VCaP (cell line): ENCODE data around the gene YPEL2.

Source experiments
- H3K27ac ChIP-seq: fragments of 450-650 bp; 2 replicates; pipeline ENCODE4 v1.5.1; 2017
- TF ChIP-seq, protein P1 (sequence below): fragments of 450-650 bp; conservative IDR thresholded peaks from 2 replicates; pipeline ENCODE4 v1.5.1; 2017; ENCODE audit warnings: mild to moderate bottlenecking, moderate library complexity

YPEL2 gene, protein sequence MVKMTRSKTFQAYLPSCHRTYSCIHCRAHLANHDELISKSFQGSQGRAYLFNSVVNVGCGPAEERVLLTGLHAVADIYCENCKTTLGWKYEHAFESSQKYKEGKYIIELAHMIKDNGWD

DNA sequence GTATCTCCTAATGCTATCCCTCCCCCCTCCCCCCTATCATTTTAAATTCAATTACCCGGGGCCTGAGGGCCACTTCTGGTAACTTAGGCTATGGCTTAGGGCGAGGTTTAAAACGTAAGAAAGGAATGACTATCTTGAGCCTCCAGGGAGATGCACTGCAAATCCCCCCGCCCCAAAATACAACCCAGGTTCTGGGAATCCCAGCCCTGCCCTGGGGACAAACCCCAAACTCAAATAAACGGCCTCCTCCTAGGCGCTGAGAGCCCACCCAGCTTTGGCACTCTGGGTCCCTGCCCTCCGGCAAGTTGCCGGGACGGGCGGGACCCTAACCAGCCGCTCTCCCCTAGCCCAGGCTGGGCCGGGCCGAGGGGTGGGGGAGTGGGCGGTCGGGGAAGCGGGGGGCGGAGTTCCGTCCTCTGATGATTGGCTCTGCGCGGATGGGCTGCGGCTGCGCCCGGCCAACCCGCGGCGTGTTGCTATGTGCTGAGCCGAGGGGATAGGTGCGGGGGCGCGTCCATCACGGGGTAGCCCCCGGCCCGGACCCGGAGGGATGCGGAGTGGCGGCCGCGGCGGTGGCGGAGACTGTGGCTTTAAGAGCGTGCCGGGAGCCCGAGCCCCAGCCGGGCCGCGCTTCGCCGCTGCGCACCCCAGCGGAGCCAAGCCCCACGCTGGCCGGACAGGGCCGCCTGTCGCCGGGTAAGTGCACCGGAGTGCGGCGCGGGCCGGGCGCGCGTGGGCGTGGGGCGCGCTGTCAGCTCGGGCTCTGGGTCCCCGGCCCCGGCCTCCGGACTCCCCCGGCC lies at the start of gene YPEL2:
Gene YPEL2, plus strand, starts transcription at position 527 of the 800 bp plus-strand sequence. CDS start 21,755 bp downstream, outside the sequence.
- peak within 1 kb of the TSS; percentile 90 for H3K27ac ChIP-seq
- TF ChIP-seq, protein P1, sequence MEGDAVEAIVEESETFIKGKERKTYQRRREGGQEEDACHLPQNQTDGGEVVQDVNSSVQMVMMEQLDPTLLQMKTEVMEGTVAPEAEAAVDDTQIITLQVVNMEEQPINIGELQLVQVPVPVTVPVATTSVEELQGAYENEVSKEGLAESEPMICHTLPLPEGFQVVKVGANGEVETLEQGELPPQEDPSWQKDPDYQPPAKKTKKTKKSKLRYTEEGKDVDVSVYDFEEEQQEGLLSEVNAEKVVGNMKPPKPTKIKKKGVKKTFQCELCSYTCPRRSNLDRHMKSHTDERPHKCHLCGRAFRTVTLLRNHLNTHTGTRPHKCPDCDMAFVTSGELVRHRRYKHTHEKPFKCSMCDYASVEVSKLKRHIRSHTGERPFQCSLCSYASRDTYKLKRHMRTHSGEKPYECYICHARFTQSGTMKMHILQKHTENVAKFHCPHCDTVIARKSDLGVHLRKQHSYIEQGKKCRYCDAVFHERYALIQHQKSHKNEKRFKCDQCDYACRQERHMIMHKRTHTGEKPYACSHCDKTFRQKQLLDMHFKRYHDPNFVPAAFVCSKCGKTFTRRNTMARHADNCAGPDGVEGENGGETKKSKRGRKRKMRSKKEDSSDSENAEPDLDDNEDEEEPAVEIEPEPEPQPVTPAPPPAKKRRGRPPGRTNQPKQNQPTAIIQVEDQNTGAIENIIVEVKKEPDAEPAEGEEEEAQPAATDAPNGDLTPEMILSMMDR, result no peak

DNA sequence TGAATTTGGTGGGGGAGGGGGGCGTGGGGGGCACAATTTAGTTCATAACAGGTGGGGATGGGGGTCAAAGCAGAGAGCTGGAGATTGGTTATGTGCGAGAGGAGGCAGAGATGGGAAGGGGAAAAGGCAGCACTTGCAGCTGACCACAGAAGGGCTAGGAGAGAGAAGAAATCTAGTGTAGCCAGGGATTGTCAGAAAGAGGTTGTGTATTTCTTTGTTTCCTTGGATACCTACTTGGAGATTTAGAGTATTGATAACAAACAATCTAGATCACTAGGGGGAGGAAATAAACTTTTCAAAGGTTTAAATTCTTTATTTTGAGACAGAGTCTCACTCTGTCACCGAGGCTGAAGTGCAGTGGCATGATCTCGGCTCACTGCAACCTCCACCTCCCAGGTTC lies 47.1 kb upstream of the YPEL2 start:
- no peak overlapping the region for H3K27ac ChIP-seq
- TF ChIP-seq, protein P1, result no peak

DNA sequence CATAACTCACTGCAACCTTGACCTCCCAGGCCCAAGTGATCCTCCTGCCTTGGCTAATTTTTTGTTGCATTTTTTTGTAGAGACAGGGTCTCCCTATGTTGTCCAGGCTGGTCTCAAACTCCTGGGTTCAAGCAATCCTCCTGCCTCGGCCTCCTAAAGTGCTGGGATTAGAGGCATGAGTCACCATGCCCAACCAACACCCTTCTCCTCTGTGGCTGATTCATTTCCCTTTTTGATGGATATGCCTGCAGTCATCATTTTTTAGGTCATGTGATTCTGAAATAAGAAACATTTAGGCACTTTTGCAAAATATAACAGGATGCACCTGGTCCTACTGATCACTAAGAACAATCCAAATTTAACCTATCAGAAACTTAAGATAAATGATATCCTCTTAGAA lies 44.0 kb upstream of the YPEL2 start:
- H3K27ac ChIP-seq, result peak overlapping the region; percentile 93
- TF ChIP-seq, protein P1, result no peak

DNA sequence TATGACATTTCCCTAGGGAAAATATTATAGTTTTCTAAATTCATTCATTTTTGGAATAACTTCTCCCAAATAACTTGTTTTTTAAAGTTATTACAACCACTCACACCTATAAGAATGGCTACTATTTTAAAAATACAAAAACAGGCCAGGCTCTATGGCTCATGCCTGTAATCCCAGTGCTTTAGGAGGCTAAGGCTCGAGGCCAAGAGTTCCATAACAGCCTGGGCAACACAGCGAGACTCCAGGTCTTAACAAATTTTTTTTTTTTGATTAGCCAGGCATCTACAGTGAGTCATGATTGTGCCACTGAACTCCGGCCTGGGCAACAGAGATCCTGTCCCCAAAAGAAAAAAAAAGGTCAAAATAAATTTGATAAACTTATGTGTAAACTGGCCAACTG lies 43.6 kb upstream of the YPEL2 start:
- peak overlapping the region; percentile 93 for H3K27ac ChIP-seq
- TF ChIP-seq, protein P1, result no peak

DNA sequence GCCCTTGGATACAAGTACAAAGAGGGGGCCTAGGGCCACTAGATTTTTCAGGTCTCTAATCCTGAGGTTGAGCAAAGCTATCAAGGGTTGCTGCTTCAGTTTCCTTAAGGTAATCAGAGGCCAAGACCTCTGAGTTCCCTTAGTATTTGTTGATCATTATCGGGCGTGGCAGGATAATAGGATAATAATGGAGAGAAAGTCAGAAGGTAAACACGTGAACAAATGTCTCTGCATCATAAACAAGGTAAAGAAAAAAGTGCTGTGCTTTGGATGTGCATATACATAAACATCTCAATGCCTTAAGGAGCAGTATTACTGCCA lies 41.5 kb upstream of the YPEL2 start:
- H3K27ac ChIP-seq, result peak overlapping the region; percentile 93
- TF ChIP-seq, protein P1, result no peak

DNA sequence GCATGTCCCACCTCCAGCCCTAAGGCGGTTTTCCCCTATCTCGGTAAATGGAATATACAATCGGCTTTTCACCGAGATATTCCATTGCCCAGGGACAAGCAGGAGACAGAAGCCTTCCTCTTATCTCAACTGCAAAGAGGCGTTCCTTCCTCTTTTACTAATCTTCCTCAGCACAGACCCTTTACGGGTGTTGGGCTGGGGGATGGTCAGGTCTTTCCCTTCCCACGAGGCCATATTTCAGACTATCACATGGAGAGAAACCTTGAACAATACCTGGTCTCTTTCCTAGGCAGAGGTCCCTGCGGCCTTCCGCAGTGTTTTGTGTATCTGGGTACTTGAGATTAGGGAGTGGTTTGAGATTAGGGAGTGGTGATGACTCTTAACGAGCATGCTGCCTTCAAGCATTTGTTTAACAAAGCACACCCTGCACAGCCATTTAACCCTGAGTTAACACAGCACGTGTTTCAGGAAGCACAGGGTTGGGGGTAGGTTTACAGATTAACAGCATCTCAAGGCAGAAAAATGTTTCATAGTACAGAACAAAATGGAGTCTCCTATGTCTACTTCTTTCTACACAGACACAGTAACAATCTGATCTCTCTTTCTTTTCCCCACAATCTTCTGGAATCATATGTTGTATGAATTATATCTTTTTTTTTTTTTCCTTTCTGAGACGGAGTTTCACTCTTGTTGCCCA lies 41.0 kb upstream of the YPEL2 start:
- H3K27ac ChIP-seq, result peak overlapping the region; percentile 93

DNA sequence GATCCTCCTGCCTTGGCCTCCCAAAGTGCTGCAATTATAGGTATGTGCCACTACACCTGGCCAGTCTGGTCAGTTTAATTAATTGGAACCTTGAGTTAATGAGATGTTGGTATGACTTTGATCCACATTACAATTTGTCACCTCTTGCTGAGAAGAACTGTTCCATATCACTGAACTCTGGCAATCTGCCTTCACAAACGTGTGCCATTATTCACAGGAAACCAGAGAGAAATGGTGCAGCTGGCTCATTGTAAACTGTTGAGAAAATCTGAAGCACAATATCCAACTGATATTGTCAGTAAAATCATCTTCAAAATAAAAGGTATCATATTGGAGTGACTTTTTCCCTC lies 39.3 kb upstream of the YPEL2 start:
- TF ChIP-seq, protein P1, result no peak
- peak overlapping the region; percentile 93; the same call in 1 of the 2 replicates for H3K27ac ChIP-seq

DNA sequence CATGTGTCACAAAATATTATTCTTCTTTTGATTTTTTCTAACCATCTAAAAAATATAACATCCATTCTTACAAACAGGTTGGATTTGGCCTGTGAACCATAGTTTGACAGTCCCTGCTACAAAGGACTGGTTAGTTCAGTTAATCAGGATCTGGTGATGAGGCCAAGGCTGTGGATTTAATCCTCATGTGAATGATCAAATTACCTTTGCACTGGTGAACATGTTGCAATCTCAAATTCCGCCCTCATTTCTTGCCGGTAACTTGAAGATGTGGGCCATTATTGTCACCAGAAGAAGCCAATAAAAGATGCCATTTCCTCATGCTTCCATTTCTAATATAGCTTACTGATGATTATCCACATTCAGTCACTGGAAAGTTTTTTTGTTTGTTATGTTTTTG lies 35.3 kb upstream of the YPEL2 start:
- H3K27ac ChIP-seq, result peak overlapping the region; percentile 96
- TF ChIP-seq, protein P1, result no peak
